Measurements from ENCODE around the gene LRP11. TPM values are rescaled to one million over a fixed set of nuclear protein-coding genes. Genes with fewer than 3 reads are reported as not detected.

LRP11 gene
- total RNA-seq, 1 donor from 2014 or later: 34.0 TPM

DNA sequence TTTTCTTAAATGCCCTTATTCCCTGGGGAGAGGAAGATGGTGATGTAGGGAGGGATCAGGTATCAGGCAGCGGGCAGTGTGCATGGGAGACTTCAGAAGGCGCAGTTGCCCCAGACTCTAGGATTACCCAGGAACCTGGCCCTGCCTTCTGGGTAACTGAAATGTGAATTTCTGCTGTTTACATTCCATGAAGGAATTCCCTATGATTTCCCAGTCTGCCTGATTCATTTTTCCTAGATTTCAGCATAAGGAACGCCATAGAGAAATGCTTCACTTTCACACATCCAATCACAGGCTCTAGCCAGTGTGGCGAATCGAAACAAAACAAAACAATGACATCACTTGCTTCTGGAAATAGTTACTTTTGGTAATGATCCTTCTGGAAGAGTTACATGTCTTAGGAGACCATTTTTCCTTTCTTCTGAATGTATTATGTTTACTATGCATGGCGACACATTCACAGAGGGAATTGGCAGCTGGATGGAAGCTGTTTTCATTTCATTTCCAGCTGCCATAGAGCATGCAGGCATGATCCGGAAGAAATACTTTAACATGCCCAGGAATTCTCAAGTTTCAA, 33.3 kb downstream of the LRP11 start:
- DNase-seq (ENCODE audit: low spot score): no peak
- ATAC-seq: peak; percentile 32
- intact Hi-C loops (cut with DNase I): no loop called here

GRCh38 chr6:149825292-149825691, 38.9 kb downstream of the LRP11 start:
- DNase-seq (ENCODE audit: low spot score) (no peak), ATAC-seq (no peak)
- intact Hi-C loops (cut with DNase I): no loop called here

DNA sequence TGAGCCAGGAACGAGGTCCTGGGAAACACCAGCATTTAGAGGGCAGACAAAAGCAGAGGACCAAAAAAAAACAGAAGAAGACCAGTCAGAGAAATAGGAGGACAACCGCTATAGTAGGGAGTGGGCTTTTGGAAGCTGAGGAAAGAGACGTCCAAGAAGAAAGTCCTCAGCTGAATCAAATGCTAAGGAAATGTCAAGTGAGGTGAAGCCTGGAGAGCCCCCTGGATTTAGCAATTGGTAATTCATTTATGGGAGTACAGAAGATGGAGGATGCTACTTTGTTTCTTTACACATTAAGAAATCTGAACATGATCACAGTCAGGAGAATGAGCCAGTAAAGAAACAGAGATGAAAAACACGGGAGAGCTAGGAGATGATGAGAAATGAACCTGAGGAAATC, 41.1 kb downstream of the LRP11 start:
- DNase-seq (ENCODE audit: low spot score) (no peak), ATAC-seq (no peak)
- intact Hi-C loops (cut with DNase I): no loop called here

DNA sequence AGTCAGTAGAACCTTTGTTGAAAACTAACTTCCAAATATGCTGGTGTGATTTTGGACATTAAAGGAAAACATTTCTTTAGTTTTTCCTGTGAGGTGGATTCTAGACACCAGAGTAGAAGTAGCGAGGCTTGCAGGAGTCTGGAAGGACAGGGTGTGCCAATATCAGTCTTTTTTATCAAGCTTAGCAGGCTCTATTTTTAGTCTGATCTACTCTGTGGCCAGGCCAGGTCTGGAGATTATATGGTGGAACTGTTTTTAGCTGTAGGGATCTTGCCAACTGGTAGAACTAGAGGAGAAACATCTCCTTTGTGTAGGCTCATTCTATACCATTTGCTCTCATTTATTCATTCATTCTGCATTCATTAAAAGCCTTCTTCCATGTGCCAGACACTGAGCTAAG, 42.7 kb downstream of the LRP11 start:
- ATAC-seq: no peak
- intact Hi-C loops (cut with DNase I): no loop called here
- DNase-seq (ENCODE audit: low spot score): no peak

GRCh38 chr6:149820506-149820905, 43.7 kb downstream of the LRP11 start:
- no peak for ATAC-seq
- intact Hi-C loops (cut with DNase I): no loop called here
- no peak for DNase-seq (ENCODE audit: low spot score)

DNA sequence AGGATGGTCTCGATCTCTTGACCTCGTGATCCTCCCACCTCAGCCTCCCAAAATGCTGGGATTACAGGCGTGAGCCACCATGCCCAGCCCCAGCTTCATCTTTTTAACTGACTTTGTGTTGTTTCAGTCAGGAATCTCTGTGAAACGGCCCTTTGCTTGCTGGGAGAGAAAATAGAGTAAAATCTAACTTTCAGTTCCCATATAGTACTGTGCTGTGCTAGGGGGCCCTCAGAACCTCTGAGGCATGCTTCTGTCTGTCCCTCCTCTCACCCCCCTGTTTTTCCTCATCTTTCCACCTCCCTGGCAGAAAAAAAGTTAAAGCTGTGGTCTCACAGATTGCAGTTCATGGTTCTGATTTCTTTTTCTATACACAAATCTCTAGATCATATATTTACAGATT, 48.4 kb downstream of the LRP11 start:
- DNase-seq (ENCODE audit: low spot score) (no peak), ATAC-seq (no peak)
- intact Hi-C loops (cut with DNase I): no loop called here

DNA sequence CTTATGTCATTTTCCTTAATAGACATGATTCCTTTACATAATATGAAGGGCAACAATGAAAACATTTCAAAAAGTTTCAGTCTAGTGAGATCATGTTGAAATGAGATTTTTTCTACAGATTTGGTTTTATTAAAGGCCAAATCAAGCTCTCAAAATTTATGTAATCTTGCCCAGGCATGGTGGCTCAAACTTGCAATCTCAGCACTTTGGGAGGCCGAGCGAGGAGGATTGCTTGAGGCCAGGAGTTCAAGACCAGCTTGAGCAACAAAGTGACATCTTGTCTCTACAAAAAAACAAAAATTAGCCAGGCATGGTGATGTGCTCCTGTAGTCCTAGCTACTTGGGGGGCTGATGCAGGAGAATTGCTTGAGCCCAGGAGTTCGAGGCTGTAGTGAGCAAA, 50.8 kb downstream of the LRP11 start:
- ATAC-seq (no peak), DNase-seq (ENCODE audit: low spot score) (no peak)
- intact Hi-C loops (cut with DNase I): no loop called here

- intact Hi-C loops (cut with DNase I): no loop called here
- DNase-seq (ENCODE audit: low spot score) (no peak), ATAC-seq (no peak)
Observed at GRCh38 chr6:149809798-149810197, 54.4 kb downstream of the LRP11 start.

DNA sequence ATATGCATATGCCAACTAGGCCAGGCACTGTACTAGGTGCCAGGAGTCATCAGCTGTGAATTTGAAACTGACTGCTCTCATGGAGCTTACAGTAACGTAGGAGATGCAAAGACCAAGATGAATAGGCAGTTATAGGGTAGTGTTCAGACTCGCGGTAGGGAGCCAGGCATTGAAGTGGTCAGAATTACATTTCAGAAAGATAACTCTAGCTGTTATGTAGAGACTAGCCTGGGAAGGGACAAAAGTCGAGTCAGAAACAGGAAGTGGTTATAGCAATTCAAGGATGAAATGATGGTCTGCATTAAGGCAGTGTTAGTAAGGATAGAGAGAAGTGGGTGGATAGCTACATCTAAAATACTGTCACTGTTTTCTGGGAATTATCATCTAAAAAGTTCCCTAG, 58.0 kb downstream of the LRP11 start:
- intact Hi-C loops (cut with DNase I): no loop called here
- DNase-seq (ENCODE audit: low spot score) (no peak), ATAC-seq (no peak)

DNA sequence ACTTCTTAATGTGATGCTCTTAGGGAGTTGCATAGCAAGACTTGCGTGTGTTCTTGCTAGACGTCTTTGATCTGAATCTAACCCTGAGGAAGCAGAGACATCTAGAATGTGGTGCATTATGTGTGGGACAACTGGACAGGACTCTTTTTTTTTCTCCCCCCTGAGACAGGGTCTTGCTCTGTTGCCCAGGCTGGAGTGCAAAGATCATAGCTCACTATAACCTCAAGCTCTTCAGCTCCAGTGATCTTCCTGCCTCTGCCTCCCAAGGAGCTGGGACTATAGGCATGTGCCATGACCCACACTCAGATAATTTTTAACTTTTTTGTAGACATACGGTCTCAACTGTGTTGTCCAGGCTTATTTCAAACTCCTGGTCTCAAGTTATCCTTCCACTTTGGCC, 80.6 kb downstream of the LRP11 start:
- DNase-seq (ENCODE audit: low spot score) (no peak), ATAC-seq (no peak)
- intact Hi-C loops (cut with DNase I): no loop called here

DNA sequence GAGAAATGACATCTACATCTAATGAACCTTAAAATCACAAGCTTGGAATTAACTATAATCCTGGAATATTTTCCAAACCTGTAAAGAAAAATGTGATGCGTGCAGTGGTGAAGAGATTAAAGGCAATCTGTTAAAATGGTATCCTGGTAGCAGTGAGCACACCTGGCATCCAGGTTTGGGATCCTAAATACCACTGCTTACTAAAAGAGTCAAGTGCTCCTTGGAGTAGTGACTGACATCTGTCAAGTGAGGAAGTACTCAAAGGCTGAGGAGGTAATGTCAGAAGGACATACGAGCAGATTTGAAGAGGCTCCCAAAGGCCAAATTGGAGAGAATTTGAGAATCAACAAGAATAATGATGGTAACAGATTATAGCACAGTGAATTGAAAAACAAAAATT, 81.8 kb downstream of the LRP11 start:
- no peak for DNase-seq (ENCODE audit: low spot score)
- ATAC-seq: no peak
- intact Hi-C loops (cut with DNase I): no loop called here

- ATAC-seq: no peak
- DNase-seq (ENCODE audit: low spot score): no peak
- intact Hi-C loops (cut with DNase I): no loop called here
Observed at GRCh38 chr6:149781715-149782114, 82.4 kb downstream of the LRP11 start.

DNA sequence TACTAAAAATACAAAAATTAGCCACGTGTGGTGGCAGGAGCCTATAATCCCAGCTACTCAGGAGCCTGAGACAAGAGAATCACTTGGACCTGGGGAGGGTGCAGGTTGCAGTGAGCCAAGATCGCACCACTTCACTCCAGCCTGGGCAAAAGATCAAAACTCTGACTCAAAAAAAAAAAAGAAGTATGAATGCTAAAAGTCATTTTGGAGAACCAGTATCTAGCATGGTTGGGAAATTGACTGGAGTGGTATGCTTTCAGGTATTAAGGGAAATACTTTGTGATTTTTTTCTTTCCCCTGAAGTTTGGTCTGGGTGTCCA, 84.6 kb downstream of the LRP11 start:
- ATAC-seq: no peak
- intact Hi-C loops (cut with DNase I): no loop called here
- DNase-seq (ENCODE audit: low spot score): no peak

- ATAC-seq (no peak), DNase-seq (ENCODE audit: low spot score) (no peak)
- intact Hi-C loops (cut with DNase I): no loop called here
Observed at GRCh38 chr6:149777624-149778023, 86.5 kb downstream of the LRP11 start.

DNA sequence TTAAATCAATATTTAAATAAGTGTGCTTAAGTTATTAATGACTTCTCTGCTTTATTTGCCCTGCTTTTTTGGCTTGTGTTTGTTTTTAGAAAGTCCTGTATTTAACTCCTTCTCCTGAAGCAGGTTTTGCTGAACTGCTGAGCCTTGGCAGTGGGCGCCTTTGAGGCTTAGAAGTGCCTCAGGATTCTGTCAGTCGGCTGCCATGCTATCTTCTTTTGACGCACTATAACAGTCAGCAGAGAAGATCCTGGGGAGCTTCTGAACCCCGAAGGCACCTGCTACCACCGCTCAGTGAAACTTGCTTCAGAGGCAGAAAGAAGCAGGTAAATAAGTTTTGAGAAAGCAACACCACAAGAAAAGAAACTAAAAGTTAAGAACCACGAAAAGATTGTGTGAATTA, 92.2 kb downstream of the LRP11 start:
- intact Hi-C loops (cut with DNase I): no loop called here
- DNase-seq (ENCODE audit: low spot score): no peak
- no peak for ATAC-seq

DNA sequence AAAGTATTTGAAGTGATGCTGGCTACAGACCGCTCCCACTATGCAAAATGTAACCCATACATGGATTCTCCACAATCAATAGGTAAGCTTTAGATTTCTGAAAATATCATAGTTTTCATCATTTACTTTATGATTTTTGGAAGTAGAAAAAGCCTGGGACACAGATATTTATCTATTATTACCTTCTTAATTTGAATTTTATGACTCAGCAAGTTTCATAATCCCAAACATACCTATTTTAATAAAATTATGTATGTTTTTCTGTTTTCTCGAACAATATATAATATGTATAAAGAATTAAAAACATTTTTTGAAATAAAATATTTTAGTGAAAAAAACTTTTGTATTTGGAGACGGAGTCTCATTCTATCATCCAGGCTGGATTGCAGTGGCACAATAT, 93.0 kb downstream of the LRP11 start:
- intact Hi-C loops (cut with DNase I): no loop called here
- ATAC-seq: no peak
- DNase-seq (ENCODE audit: low spot score): no peak

DNA sequence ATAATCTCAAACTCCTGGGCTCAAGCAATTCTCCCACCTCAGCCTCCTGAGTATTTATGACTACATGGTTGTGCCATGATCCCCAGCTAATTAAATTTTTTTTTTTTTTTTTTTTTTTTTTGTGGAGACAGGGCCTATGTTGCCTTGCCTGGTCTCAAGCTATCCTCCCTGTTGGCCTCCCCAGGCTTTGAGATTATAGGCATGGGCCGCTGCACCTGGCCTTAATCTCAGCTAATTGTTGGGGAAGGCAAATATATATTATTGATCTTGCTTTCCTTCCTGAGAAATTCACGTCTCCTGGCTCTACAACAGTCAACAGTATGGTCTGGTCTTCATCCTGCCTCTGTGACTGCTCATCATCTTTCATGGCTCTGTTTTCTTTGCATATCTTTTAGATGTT, 94.5 kb downstream of the LRP11 start:
- ATAC-seq (no peak), DNase-seq (ENCODE audit: low spot score) (no peak)
- intact Hi-C loops (cut with DNase I): no loop called here

Other genes starting within 250 kb of the LRP11 start
- 17.1 TPM for gene KATNA1, start 215.6 kb downstream of the LRP11 start, total RNA-seq
- 41.5 TPM for gene LATS1, start 146.3 kb downstream of the LRP11 start, total RNA-seq
- 28.4 TPM for gene NUP43, start 117.8 kb downstream of the LRP11 start, total RNA-seq
- gene PCMT1, start 114.6 kb downstream of the LRP11 start, total RNA-seq: 97.7 TPM
- gene RAET1E, start 33.8 kb upstream of the LRP11 start, total RNA-seq: 0.80 TPM
- 0.53 TPM for gene RAET1G, start 58.8 kb upstream of the LRP11 start, total RNA-seq
- 0.27 TPM for gene ULBP2, start 77.7 kb upstream of the LRP11 start, total RNA-seq
- gene ULBP1, start 99.6 kb upstream of the LRP11 start, total RNA-seq: not detected
- not detected for gene RAET1L, start 161.2 kb upstream of the LRP11 start, total RNA-seq
- gene ULBP3, start 204.8 kb upstream of the LRP11 start, total RNA-seq: 2.9 TPM